Parathyroid adenoma (tissue), 2 donors: ENCODE measurements around the gene MMS19.

Source experiments
- H2AFZ ChIP-seq: fragments of 300-600 bp; sonication (generic); one replicate; pipeline ENCODE4 v1.7.0; 2017; ENCODE audit warnings: antibody characterized with exemption, mild to moderate bottlenecking
- H3K27ac ChIP-seq: fragments of 300-600 bp; sonication (generic); one replicate; pipeline ENCODE4 v1.7.0; 2017
- H3K27me3 ChIP-seq: fragments of 300-600 bp; sonication (generic); one replicate; pipeline ENCODE4 v1.7.0; 2017; ENCODE audit warnings: low read length; ENCODE audit not compliant: control insufficient read depth, insufficient read depth
- H3K36me3 ChIP-seq: fragments of 300-600 bp; sonication (generic); one replicate; pipeline ENCODE4 v1.7.0; 2017; ENCODE audit warnings: low read length; ENCODE audit not compliant: control insufficient read depth, insufficient read depth
- H3K4me1 ChIP-seq: fragments of 300-600 bp; sonication (generic); one replicate; pipeline ENCODE4 v1.7.0; 2017; ENCODE audit warnings: control low read depth
- H3K4me2 ChIP-seq: fragments of 300-600 bp; sonication (generic); one replicate; pipeline ENCODE4 v1.7.0; 2017; ENCODE audit warnings: low read length
- H3K4me3 ChIP-seq: fragments of 300-600 bp; sonication (generic); one replicate; pipeline ENCODE4 v1.7.0; 2017; ENCODE audit warnings: low read depth, low read length
- H3K79me2 ChIP-seq: fragments of 300-600 bp; sonication (generic); one replicate; pipeline ENCODE4 v1.7.0; 2017; ENCODE audit warnings: control low read depth
- H3K9ac ChIP-seq: fragments of 300-600 bp; sonication (generic); one replicate; pipeline ENCODE4 v1.7.0; 2017; ENCODE audit warnings: mild to moderate bottlenecking
- H3K9me3 ChIP-seq: fragments of 300-600 bp; sonication (generic); one replicate; pipeline ENCODE4 v1.7.0; 2017; ENCODE audit warnings: low read length; ENCODE audit not compliant: control insufficient read depth
- TF ChIP-seq, protein P1 (sequence below): fragments of 300-600 bp; sonication (generic); IDR thresholded peaks from one replicate; pipeline ENCODE4 v1.7.0; 2017; ENCODE audit warnings: antibody characterized with exemption, mild to moderate bottlenecking
- donor health status: primary hyperparathyroidism.

The MMS19 gene, protein sequence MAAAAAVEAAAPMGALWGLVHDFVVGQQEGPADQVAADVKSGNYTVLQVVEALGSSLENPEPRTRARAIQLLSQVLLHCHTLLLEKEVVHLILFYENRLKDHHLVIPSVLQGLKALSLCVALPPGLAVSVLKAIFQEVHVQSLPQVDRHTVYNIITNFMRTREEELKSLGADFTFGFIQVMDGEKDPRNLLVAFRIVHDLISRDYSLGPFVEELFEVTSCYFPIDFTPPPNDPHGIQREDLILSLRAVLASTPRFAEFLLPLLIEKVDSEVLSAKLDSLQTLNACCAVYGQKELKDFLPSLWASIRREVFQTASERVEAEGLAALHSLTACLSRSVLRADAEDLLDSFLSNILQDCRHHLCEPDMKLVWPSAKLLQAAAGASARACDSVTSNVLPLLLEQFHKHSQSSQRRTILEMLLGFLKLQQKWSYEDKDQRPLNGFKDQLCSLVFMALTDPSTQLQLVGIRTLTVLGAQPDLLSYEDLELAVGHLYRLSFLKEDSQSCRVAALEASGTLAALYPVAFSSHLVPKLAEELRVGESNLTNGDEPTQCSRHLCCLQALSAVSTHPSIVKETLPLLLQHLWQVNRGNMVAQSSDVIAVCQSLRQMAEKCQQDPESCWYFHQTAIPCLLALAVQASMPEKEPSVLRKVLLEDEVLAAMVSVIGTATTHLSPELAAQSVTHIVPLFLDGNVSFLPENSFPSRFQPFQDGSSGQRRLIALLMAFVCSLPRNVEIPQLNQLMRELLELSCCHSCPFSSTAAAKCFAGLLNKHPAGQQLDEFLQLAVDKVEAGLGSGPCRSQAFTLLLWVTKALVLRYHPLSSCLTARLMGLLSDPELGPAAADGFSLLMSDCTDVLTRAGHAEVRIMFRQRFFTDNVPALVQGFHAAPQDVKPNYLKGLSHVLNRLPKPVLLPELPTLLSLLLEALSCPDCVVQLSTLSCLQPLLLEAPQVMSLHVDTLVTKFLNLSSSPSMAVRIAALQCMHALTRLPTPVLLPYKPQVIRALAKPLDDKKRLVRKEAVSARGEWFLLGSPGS

DNA sequence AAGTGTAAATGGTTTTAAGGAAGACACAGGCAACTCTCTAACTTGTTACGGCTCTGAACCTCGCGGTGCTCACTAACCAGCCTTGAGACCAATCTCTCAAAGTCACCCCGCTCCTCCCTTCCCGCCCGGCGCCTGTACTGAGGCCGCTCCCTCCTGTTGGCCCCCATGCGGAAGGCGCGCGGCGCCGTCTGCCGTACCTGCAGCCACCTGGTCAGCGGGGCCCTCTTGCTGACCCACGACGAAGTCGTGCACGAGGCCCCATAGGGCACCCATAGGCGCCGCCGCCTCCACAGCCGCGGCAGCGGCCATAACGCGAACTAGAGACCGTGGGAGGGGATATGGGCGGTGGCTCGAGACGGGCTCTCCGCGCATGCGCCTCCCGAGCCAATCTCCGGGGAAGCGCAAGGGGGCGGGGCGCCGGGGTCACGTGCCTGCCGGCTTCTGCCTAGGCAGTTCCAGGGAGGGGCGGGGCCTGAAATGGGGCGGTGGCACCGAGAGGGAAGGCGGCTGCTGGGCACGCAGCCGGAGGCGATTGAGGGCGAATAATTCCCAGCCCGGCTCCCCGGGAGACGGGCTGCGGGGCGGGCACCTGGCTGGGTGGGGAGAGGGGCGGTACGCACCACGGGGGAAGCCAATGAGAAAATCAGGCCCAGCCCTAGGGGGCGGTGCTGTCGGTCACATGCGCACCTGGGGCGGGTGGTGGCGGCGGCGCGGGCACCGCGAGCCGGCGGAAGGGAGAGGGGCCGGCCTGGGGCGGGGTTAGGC, at the start of gene MMS19:
Gene MMS19, minus strand, starts transcription at position 347 of the 765 bp plus-strand sequence. Its CDS starts 38 bp downstream, at position 309.
- Histone ChIP-seq H3K4me1 (peaks cover 3% of the 10 kb centered on the region), H3K9me3 (no peaks in the 10 kb centered on the region), H3K79me2 (peaks cover 32% of the 10 kb centered on the region), H2AFZ (peak within 1 kb of the TSS; percentile 78), H3K36me3 (no peaks in the 10 kb centered on the region), H3K27ac (peak within 1 kb of the TSS; percentile 81), H3K9ac (peak within 1 kb of the TSS; percentile 68), H3K4me2 (peak within 1 kb of the TSS; percentile 98), H3K27me3 (no peaks in the 10 kb centered on the region), H3K4me3 (peak within 1 kb of the TSS; percentile 90)
- TF ChIP-seq, protein P1, sequence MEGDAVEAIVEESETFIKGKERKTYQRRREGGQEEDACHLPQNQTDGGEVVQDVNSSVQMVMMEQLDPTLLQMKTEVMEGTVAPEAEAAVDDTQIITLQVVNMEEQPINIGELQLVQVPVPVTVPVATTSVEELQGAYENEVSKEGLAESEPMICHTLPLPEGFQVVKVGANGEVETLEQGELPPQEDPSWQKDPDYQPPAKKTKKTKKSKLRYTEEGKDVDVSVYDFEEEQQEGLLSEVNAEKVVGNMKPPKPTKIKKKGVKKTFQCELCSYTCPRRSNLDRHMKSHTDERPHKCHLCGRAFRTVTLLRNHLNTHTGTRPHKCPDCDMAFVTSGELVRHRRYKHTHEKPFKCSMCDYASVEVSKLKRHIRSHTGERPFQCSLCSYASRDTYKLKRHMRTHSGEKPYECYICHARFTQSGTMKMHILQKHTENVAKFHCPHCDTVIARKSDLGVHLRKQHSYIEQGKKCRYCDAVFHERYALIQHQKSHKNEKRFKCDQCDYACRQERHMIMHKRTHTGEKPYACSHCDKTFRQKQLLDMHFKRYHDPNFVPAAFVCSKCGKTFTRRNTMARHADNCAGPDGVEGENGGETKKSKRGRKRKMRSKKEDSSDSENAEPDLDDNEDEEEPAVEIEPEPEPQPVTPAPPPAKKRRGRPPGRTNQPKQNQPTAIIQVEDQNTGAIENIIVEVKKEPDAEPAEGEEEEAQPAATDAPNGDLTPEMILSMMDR, result peak; percentile 25

DNA sequence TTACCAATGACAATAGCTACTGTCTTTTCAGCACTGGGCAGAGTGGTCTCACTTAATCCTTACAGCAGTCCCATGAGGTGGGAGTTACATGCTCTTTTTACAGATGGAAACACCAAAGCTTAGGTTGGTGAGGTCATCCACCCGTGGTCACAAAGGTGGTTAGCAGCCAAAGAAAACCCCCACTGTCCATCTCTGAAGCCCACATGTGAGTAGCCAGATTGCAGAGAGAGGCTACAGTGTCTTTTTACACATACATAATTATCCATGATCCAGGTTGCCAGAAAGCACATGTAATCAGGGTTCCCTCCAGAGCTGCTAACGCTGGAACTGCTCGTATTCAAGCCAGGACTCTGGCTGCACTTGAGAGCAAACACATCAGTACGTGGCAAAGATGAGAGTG, 49.7 kb upstream of the MMS19 start:
- no peaks in the 10 kb centered on the region for H3K36me3 ChIP-seq
- TF ChIP-seq, protein P1, result no peak
- no peak overlapping the region for H2AFZ ChIP-seq
- H3K9me3 ChIP-seq, result no peaks in the 10 kb centered on the region
- H3K4me2 ChIP-seq, result no peak overlapping the region
- H3K9ac ChIP-seq, result no peak overlapping the region
- no peak overlapping the region for H3K4me3 ChIP-seq
- H3K4me1 ChIP-seq, result peaks cover 1% of the 10 kb centered on the region
- H3K27me3 ChIP-seq, result no peaks in the 10 kb centered on the region
- peaks cover 2% of the 10 kb centered on the region for H3K79me2 ChIP-seq
- H3K27ac ChIP-seq, result no peak overlapping the region

DNA sequence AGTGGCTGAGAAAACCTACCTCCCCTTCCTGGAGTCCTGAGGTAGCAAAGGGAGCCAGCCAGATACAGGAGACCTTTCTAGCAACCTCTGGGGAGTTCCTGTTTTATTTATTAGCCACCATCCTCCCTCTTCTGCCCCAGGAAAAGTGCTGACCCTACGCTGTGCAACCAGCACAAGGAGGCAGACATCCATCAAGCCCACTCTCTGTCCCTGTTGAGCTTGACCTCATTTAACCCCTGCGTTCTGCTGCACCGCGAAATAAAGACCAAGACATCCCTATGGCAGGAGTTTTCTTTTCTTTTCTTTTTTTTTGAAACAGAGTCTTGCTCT, 49.0 kb upstream of the MMS19 start:
- TF ChIP-seq, protein P1, result no peak
- Histone ChIP-seq H3K27me3 (no peaks in the 10 kb centered on the region), H3K4me1 (peaks cover 9% of the 10 kb centered on the region), H2AFZ (no peak overlapping the region), H3K9ac (no peak overlapping the region), H3K4me3 (no peak overlapping the region), H3K36me3 (no peaks in the 10 kb centered on the region), H3K4me2 (no peak overlapping the region), H3K9me3 (no peaks in the 10 kb centered on the region), H3K79me2 (peaks cover 2% of the 10 kb centered on the region), H3K27ac (no peak overlapping the region)

DNA sequence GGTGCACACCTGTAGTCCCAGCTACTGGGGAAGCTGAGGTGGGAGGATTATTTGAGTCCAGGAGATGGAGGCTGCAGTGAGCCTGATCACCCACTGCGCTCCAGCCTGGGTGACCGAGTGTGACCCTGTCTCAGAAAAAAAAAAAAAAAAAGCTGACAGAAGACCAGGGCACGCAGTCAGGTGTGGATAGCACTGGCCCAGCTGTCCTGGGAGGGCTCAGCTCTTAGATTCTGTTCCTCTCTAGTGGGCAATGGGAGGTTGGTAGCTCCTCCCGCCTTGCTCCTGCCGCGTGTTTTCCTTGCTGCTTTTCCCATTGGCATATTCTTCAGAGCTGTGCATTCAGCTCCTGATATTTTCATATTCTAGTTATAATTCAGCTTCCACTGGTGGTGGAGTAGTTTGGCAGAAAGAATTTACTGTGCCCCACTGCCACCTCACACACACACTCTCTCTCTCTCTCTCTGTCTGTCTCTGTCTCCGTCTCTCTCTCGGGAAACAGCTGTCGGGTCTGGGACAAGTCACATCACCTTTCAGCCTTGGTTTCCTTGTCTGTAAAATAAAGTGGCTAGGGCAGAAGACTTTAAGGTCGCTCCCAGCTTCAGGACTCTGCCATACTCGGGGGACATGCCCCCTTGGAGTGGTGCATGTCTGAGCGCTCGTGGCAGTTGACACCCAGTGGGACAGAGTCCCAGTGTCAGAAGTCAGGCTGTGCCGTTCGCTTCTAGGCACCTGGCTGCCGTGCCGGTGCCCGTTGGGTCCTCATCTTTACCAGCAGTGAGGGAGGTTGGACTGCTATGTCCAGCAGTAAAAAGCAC, 48.4 kb upstream of the MMS19 start:
- Histone ChIP-seq H3K4me1 (peaks cover 12% of the 10 kb centered on the region), H3K27me3 (no peaks in the 10 kb centered on the region), H3K27ac (no peak overlapping the region), H2AFZ (no peak overlapping the region), H3K36me3 (no peaks in the 10 kb centered on the region), H3K4me2 (no peak overlapping the region), H3K4me3 (no peak overlapping the region), H3K9ac (no peak overlapping the region), H3K79me2 (peaks cover 2% of the 10 kb centered on the region), H3K9me3 (no peaks in the 10 kb centered on the region)
- TF ChIP-seq, protein P1, result no peak
